Neural cell (in vitro differentiated cells): Measurements from ENCODE around the gene NCOR1. TPM values are rescaled to one million over a fixed set of nuclear protein-coding genes. Genes with fewer than 3 reads are reported as not detected.
"Not testable (repeated sequence)": the region's sequence is repeated elsewhere in the genome, so short reads cannot be mapped to it uniquely, and the experiment has no call there.

Experiments used
- H2AFZ ChIP-seq: fragments of 200-600, 300-800 bp; sonication (generic), shearing (Covaris generic); 2 replicates; pipeline ENCODE4 v1.6.0; 2014; ENCODE audit warnings: low read depth, mild to moderate bottlenecking, antibody characterized with exemption, low read length, moderate library complexity
- H3F3A ChIP-seq: fragments of 200-600 bp; shearing (Covaris generic); 2 replicates; pipeline ENCODE4 v1.6.1; 2016; ENCODE audit warnings: mild to moderate bottlenecking, moderate library complexity, mixed read lengths, antibody characterized with exemption, low read length; ENCODE audit not compliant: insufficient read depth, poor library complexity, severe bottlenecking
- H3K27ac ChIP-seq: fragments of 200-600, 300-800 bp; sonication (generic), shearing (Covaris generic); 2 replicates; pipeline ENCODE4 v1.5.1; 2014; ENCODE audit warnings: mild to moderate bottlenecking, low read length, moderate library complexity
- H3K27me3 ChIP-seq: fragments of 300-800, 200-600 bp; sonication (generic), shearing (Covaris generic); 2 replicates; pipeline ENCODE4 v1.6.0; 2014; ENCODE audit warnings: mild to moderate bottlenecking, low read depth, low read length, moderate library complexity; ENCODE audit not compliant: insufficient read depth
- H3K36me3 ChIP-seq: fragments of 300-800, 200-600 bp; sonication (generic), shearing (Covaris generic); 2 replicates; pipeline ENCODE4 v1.5.1; 2014; ENCODE audit warnings: mild to moderate bottlenecking, antibody characterized with exemption, low read length, moderate library complexity; ENCODE audit not compliant: insufficient read depth
- H3K4me2 ChIP-seq: fragments of 300-800, 200-600 bp; sonication (generic), shearing (Covaris generic); 2 replicates; pipeline ENCODE4 v1.6.0; 2014; ENCODE audit warnings: mild to moderate bottlenecking, low read length
- H3K4me3 ChIP-seq: fragments of 300-800, 200-600 bp; sonication (generic), shearing (Covaris generic); 2 replicates; pipeline ENCODE4 v1.5.1; 2014; ENCODE audit warnings: mild to moderate bottlenecking, low read length, moderate library complexity
- H3K79me2 ChIP-seq: fragments of 200-600 bp; shearing (Covaris generic); replicated peaks from 2 replicates; pipeline ENCODE4 v1.6.0; 2014; ENCODE audit warnings: mild to moderate bottlenecking, low read length, moderate library complexity; ENCODE audit not compliant: insufficient read depth
- H3K9ac ChIP-seq: fragments of 300-800, 200-600 bp; sonication (generic), shearing (Covaris generic); 2 replicates; pipeline ENCODE4 v1.6.1; 2016; ENCODE audit warnings: mild to moderate bottlenecking, low read length, mixed read lengths
- H3K9me2 ChIP-seq: fragments of 200-600 bp; shearing (Covaris generic); 2 replicates; pipeline ENCODE4 v1.6.1; 2016; ENCODE audit warnings: mild to moderate bottlenecking, low read length, mixed read lengths; ENCODE audit not compliant: insufficient read depth
- H3K9me3 ChIP-seq: fragments of 200-600, 300-800 bp; sonication (generic), shearing (Covaris generic); 2 replicates; pipeline ENCODE4 v1.6.1; 2016; ENCODE audit warnings: mild to moderate bottlenecking, mixed run types, low read length, moderate library complexity, mixed read lengths
- H4K20me1 ChIP-seq: fragments of 200-600 bp; shearing (Covaris generic); 2 replicates; pipeline ENCODE4 v1.6.1; 2016; ENCODE audit warnings: mild to moderate bottlenecking, mixed run types; ENCODE audit not compliant: insufficient read depth
- CTCF ChIP-seq: fragments of 450-650 bp; IDR thresholded peaks from 2 replicates; pipeline ENCODE4 v1.5.1; 2014; ENCODE audit warnings: antibody characterized with exemption, mild to moderate bottlenecking, moderate library complexity; ENCODE audit not compliant: poor library complexity, severe bottlenecking
- EP300 ChIP-seq: fragments of 450-650 bp; conservative IDR thresholded peaks from 2 replicates; pipeline ENCODE4 v1.6.1; 2014; ENCODE audit warnings: antibody characterized with exemption, mild to moderate bottlenecking, moderate library complexity; ENCODE audit not compliant: poor library complexity, severe bottlenecking
- EZH2 ChIP-seq: fragments of 200-600, 300-800 bp; shearing (Covaris generic), sonication (generic); IDR thresholded peaks from 2 replicates; pipeline ENCODE4 v1.6.1; 2014; ENCODE audit warnings: antibody characterized with exemption, low read length, borderline replicate concordance, mild to moderate bottlenecking; ENCODE audit not compliant: insufficient read depth, poor library complexity, severe bottlenecking
- MXI1 ChIP-seq: fragments of 450-650 bp; conservative IDR thresholded peaks from 2 replicates; pipeline ENCODE4 v1.6.1; 2014; ENCODE audit warnings: antibody characterized with exemption, mild to moderate bottlenecking; ENCODE audit not compliant: poor library complexity, severe bottlenecking
- POLR2AphosphoS5 ChIP-seq: IDR thresholded peaks from 2 replicates; pipeline ENCODE4 v1.6.1; 2012
- RAD21 ChIP-seq: fragments of 450-650 bp; conservative IDR thresholded peaks from 2 replicates; pipeline ENCODE4 v1.6.1; 2014; ENCODE audit warnings: antibody characterized with exemption, mild to moderate bottlenecking, moderate library complexity
- REST ChIP-seq: IDR thresholded peaks from 2 replicates; pipeline ENCODE4 v1.6.1; 2012; ENCODE audit warnings: borderline replicate concordance
- SMC3 ChIP-seq: fragments of 450-650 bp; conservative IDR thresholded peaks from 2 replicates; pipeline ENCODE4 v1.6.1; 2014; ENCODE audit warnings: antibody characterized with exemption, mild to moderate bottlenecking, moderate library complexity; ENCODE audit not compliant: poor library complexity
- TAF1 ChIP-seq: IDR thresholded peaks from 2 replicates; pipeline ENCODE4 v1.6.1; 2012; ENCODE audit warnings: low read depth
- polyA plus RNA-seq: library from polyadenylated mRNA; depleted of rRNA; stranded (reverse); fragments of >200 nt; gene quantifications from 2 replicates; pipeline ENCODE4 v1.2.3, GENCODE V29; 2014

The NCOR1 gene
- polyA plus RNA-seq, 1 donor from 2014 or later = 26.9 TPM

- TF ChIP-seq EZH2 (no peak), CTCF (no peak), MXI1 (no peak), TAF1 (no peak), SMC3 (no peak), EP300 (no peak)
- no peaks in the 10 kb centered on the region for H3K27me3 ChIP-seq
- H3K9me3 ChIP-seq = no peaks in the 10 kb centered on the region
- no peak overlapping the region for H3K9ac ChIP-seq
- H3K36me3 ChIP-seq = peaks cover 21% of the 10 kb centered on the region
- no peaks in the 10 kb centered on the region for H3K79me2 ChIP-seq
- no peaks in the 10 kb centered on the region for H3K9me2 ChIP-seq
- no peak overlapping the region for H3K4me3 ChIP-seq
- H2AFZ ChIP-seq = no peak overlapping the region
- no peak overlapping the region for H3K4me2 ChIP-seq
- H3K27ac ChIP-seq = no peak overlapping the region
- no peaks in the 10 kb centered on the region for H3F3A ChIP-seq
- no peaks in the 10 kb centered on the region for H4K20me1 ChIP-seq
Observed at GRCh38 chr17:16066125-16066524, 149.2 kb downstream of the NCOR1 start.

GRCh38 chr17:16061631-16062030, 153.7 kb downstream of the NCOR1 start:
- no peak overlapping the region for H2AFZ ChIP-seq
- no peaks in the 10 kb centered on the region for H4K20me1 ChIP-seq
- H3K36me3 ChIP-seq = peaks cover 11% of the 10 kb centered on the region
- H3K9ac ChIP-seq = no peak overlapping the region
- no peaks in the 10 kb centered on the region for H3F3A ChIP-seq
- no peaks in the 10 kb centered on the region for H3K9me3 ChIP-seq
- H3K79me2 ChIP-seq = no peaks in the 10 kb centered on the region
- H3K9me2 ChIP-seq = no peaks in the 10 kb centered on the region
- H3K4me3 ChIP-seq = no peak overlapping the region
- no peaks in the 10 kb centered on the region for H3K27me3 ChIP-seq
- no peak overlapping the region for H3K4me2 ChIP-seq
- TF ChIP-seq SMC3 = no peak
- TF ChIP-seq EZH2 = no peak
- no peak for TF ChIP-seq TAF1
- no peak for TF ChIP-seq RAD21
- TF ChIP-seq POLR2AphosphoS5 = no peak
- TF ChIP-seq MXI1 = no peak
- no peak overlapping the region for H3K27ac ChIP-seq

DNA sequence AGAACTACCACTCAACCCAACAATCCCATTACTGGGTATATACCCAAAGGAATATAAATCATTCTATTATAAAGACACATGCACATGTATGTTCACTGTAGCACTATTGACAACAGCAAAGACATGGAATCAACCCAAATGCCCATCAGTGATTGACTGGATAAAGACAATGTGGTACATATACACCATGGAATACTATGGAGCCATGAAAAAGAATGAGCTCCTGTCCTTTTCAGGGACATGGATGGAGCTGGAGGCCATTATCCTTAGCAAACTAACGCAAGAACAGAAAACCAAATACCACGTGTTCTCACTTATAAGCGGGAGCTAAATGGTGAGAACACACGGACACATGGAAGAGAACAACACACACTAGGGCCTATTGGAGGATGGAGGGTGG, 160.2 kb downstream of the NCOR1 start:
- not testable (repeated sequence) for H3K9me3 ChIP-seq, H3K4me3 ChIP-seq, H4K20me1 ChIP-seq, H3K9ac ChIP-seq, H2AFZ ChIP-seq, H3K27ac ChIP-seq, H3K4me2 ChIP-seq, H3K79me2 ChIP-seq, H3K27me3 ChIP-seq, H3K9me2 ChIP-seq, H3F3A ChIP-seq, H3K36me3 ChIP-seq

DNA sequence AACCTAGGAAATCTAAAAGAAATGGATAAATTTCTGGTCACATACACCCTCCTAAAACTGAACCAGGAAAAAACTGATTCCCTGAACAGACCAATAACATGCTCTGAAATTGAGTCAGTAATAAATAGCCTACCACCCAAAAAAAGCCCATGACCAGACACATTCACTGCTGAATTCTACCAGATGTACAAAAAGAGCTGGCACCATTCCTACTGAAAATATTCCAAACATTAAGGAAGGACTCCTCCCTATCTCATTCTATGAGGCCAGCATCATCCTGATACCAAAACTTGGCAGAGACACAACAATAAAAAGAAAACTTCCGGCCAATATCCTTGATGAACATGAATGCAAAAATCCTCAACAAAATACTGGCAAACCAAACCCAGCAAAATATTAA, 162.8 kb downstream of the NCOR1 start:
- TF ChIP-seq CTCF = no peak
- no peak for TF ChIP-seq MXI1
- no peak for TF ChIP-seq REST
- no peak for TF ChIP-seq POLR2AphosphoS5
- TF ChIP-seq SMC3 = no peak
- TF ChIP-seq TAF1 = no peak
- TF ChIP-seq RAD21 = no peak
- Histone ChIP-seq H2AFZ (no peak overlapping the region), H3K79me2 (no peaks in the 10 kb centered on the region), H3K4me2 (no peak overlapping the region), H4K20me1 (no peaks in the 10 kb centered on the region), H3K9me2 (no peaks in the 10 kb centered on the region), H3K9ac (no peak overlapping the region), H3K27ac (no peak overlapping the region), H3F3A (no peaks in the 10 kb centered on the region), H3K27me3 (no peaks in the 10 kb centered on the region), H3K36me3 (peaks cover 3% of the 10 kb centered on the region), H3K9me3 (no peaks in the 10 kb centered on the region), H3K4me3 (no peak overlapping the region)
